Lower lobe of right lung (tissue), 2 donors: ENCODE results near the gene C1orf115. TPM values are rescaled to one million over a fixed set of nuclear protein-coding genes. Genes with fewer than 3 reads are reported as not detected.
A peak's percentile ranks its signal among the peaks of the same experiment; 100 is the strongest.

Source experiments
- ATAC-seq, 2 donors: fragments of 200-7000 bp; cut with Tn5 transposase; one replicate each; pipeline ENCODE4 v1.9.1; 2020 to 2022; ENCODE audit warnings: mild to moderate bottlenecking in 2 of 2, moderate library complexity in 2 of 2
- DNase-seq: peaks from one replicate; pipeline ENCODE4 v3.0.0-alpha.2; 2020
- H3K27ac ChIP-seq: fragments of 200-600 bp; one replicate; pipeline ENCODE4 v1.8.0; 2022
- H3K27me3 ChIP-seq: fragments of 200-600 bp; one replicate; pipeline ENCODE4 v1.8.0; 2022; ENCODE audit warnings: low read depth
- H3K36me3 ChIP-seq: fragments of 200-600 bp; one replicate; pipeline ENCODE4 v1.8.0; 2022; ENCODE audit warnings: mild to moderate bottlenecking
- H3K4me1 ChIP-seq: fragments of 200-600 bp; one replicate; pipeline ENCODE4 v1.8.0; 2022
- H3K4me3 ChIP-seq: fragments of 200-600 bp; one replicate; pipeline ENCODE4 v1.8.0; 2022; ENCODE audit warnings: mild to moderate bottlenecking
- H3K9me3 ChIP-seq: fragments of 200-600 bp; one replicate; pipeline ENCODE4 v1.8.0; 2022
- CTCF ChIP-seq: fragments of 200-600 bp; IDR thresholded peaks from one replicate; pipeline ENCODE4 v1.8.0; 2022; ENCODE audit warnings: antibody characterized with exemption, mild to moderate bottlenecking
- intact Hi-C: fragments of 100-400 bp; cut with DNase I; formaldehyde crosslinking; loops from one replicate; pipeline ENCODE4 v1.11.0; 2022
- total RNA-seq: library from RNA; stranded (reverse); fragmentation: NEBNext Ultra II Directional; extraction: Animal tissue kit (Norgen Biotek cat#: 25700); gene quantifications from one replicate; pipeline ENCODE4 v1.2.1, GENCODE V29; 2021
- donor health status: DM: no; HTN: yes; CAD: no; lungs with severe emphysema.

Gene C1orf115
- total RNA-seq, 1 donor from 2014 or later: 26.3 TPM

DNA sequence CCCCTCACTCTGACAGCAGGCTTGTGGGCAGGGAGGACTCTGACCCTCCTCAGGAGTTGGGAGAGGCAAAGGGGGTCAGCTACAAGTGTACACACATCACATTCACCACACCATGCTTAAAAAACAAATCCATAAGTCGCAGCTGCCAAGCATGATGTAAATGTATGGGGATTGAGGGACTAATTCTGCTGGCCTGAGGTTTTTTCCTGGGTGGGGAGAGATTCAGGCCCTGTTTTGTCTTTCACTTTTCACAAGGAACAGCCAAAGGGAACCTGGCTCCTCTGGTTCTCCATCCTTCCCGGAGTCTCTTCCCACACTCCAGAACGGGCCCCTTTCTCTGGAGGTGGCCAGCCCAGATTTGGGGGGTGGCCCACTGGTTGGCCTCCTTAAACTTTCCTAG is 56.7 kb downstream of the C1orf115 start:
- peaks cover 39% of the 10 kb centered on the region for H3K4me1 ChIP-seq
- intact Hi-C loops: no loop called here
- no peak overlapping the region for H3K27ac ChIP-seq
- H3K4me3 ChIP-seq: no peak overlapping the region
- no peaks in the 10 kb centered on the region for H3K9me3 ChIP-seq
- H3K36me3 ChIP-seq: no peaks in the 10 kb centered on the region
- H3K27me3 ChIP-seq: no peaks in the 10 kb centered on the region
- no peak for ATAC-seq
- no peak for DNase-seq
- no peak for TF ChIP-seq CTCF

- Histone ChIP-seq H3K27me3 (no peaks in the 10 kb centered on the region), H3K27ac (peak overlapping the region; percentile 88), H3K36me3 (no peaks in the 10 kb centered on the region), H3K4me1 (peaks cover 42% of the 10 kb centered on the region), H3K4me3 (peak overlapping the region; percentile 77), H3K9me3 (no peaks in the 10 kb centered on the region)
- no peak for DNase-seq
- intact Hi-C loops: no loop called here
- no peak for ATAC-seq
- no peak for TF ChIP-seq CTCF
Measured at GRCh38 chr1:220747437-220748088, 57.4 kb downstream of the C1orf115 start.

GRCh38 chr1:220748089-220748934 is 58.1 kb downstream of the C1orf115 start, which contains the start of gene MTARC2:
MTARC2 (plus strand) TSS chr1:220748322; CDS start chr1:220748532, 210 bp downstream.
- Histone ChIP-seq H3K4me1 (peaks cover 48% of the 10 kb centered on the region), H3K27ac (peak within 1 kb of the TSS; percentile 88), H3K36me3 (no peaks in the 10 kb centered on the region), H3K4me3 (peak within 1 kb of the TSS; percentile 77), H3K9me3 (no peaks in the 10 kb centered on the region), H3K27me3 (no peaks in the 10 kb centered on the region)
- intact Hi-C loops: no loop called here
- ATAC-seq: peak; percentile 94 to 95
- TF ChIP-seq CTCF: no peak
- peak; percentile 86 for DNase-seq

Other genes starting within 250 kb of the C1orf115 start
- gene MARK1, start 162.2 kb upstream of the C1orf115 start, total RNA-seq: 2.4 TPM
- gene MTARC2, start 58.0 kb downstream of the C1orf115 start, total RNA-seq: 56.6 TPM
- 37.6 TPM for gene MTARC1, start 96.5 kb downstream of the C1orf115 start, total RNA-seq
- 18.5 TPM for gene HLX, start 189.1 kb downstream of the C1orf115 start, total RNA-seq